K562 (cell line): Measurements from ENCODE around the gene DNASE1L1. TPM values are rescaled to one million over a fixed set of nuclear protein-coding genes. Genes with fewer than 3 reads are reported as not detected.

ENCODE experiments used
- CREB5 ChIP-seq: fragments of 250-450 bp; sonication (Bioruptor Pico); IDR thresholded peaks from 2 replicates; pipeline ENCODE4 v1.5.0; 2020; ENCODE audit warnings: mild to moderate bottlenecking
- ETV6 ChIP-seq, 3 experiments: fragments of 150-350 bp in 1 of 3; sonication (generic) in 1 of 3; formaldehyde crosslinking in 1 of 3; IDR thresholded peaks; 2 replicates each; pipeline versions ENCODE4 v1.6.1 to v1.8.0; 2014 to 2022; ENCODE audit warnings: borderline replicate concordance in 2 of 3, low read depth in 2 of 3, antibody characterized with exemption in 1 of 3, low read length in 1 of 3, mild to moderate bottlenecking in 1 of 3, missing genetic modification reagents in 1 of 3
- HBP1 ChIP-seq: fragments of 450-650 bp; formaldehyde crosslinking; IDR thresholded peaks from 2 replicates; pipeline ENCODE4 v1.4.0; 2022; ENCODE audit warnings: missing genetic modification characterization
- KLF1 ChIP-seq: fragments of 450-650 bp; IDR thresholded peaks from 2 replicates; pipeline ENCODE4 v1.6.1; 2016; ENCODE audit warnings: missing genetic modification characterization, missing compliant biosample characterization
- KLF13 ChIP-seq: fragments of 450-650 bp; IDR thresholded peaks from 2 replicates; pipeline ENCODE4 v1.6.1; 2016; ENCODE audit warnings: missing genetic modification characterization, low read depth, mild to moderate bottlenecking, missing compliant biosample characterization, moderate library complexity, borderline replicate concordance
- MCM2 ChIP-seq: fragments of 450-650 bp; IDR thresholded peaks from 2 replicates; pipeline ENCODE4 v1.6.1; 2017; ENCODE audit warnings: low read depth, mild to moderate bottlenecking
- MECOM ChIP-seq: fragments of 250-450 bp; sonication (Bioruptor Pico); IDR thresholded peaks from 2 replicates; pipeline ENCODE4 v1.8.0; 2022; ENCODE audit warnings: inconsistent platforms
- MTA1 ChIP-seq: fragments of 450-650 bp; IDR thresholded peaks from 2 replicates; pipeline ENCODE4 v1.6.1; 2017; ENCODE audit warnings: borderline replicate concordance
- MYC ChIP-seq, 2 experiments: fragments of 250-450 bp in 1 of 2; sonication (Bioruptor Pico) in 1 of 2; IDR thresholded peaks; 2 replicates each; pipeline versions ENCODE4 v1.5.1 to v1.6.1; 2012 to 2021; ENCODE audit warnings: low read depth in 2 of 2, borderline replicate concordance in 1 of 2, improper control_type of control experiment in 1 of 2, low read length in 1 of 2, mild to moderate bottlenecking in 1 of 2, moderate library complexity in 1 of 2
- NFIC ChIP-seq: fragments of 450-650 bp; IDR thresholded peaks from 2 replicates; pipeline ENCODE4 v1.6.1; 2017; ENCODE audit warnings: mild to moderate bottlenecking, inconsistent platforms
- NRF1 ChIP-seq, 2 experiments: fragments of 450-650 bp; IDR thresholded peaks in 1 of 2; conservative IDR thresholded peaks in 1 of 2; 2 replicates each; pipeline ENCODE4 v1.6.1; 2014; ENCODE audit warnings: mild to moderate bottlenecking in 2 of 2
- PHB ChIP-seq: fragments of 250-450 bp; sonication (Bioruptor Pico); IDR thresholded peaks from 2 replicates; pipeline ENCODE4 v1.5.0; 2021
- RAD51 ChIP-seq: fragments of 450-650 bp; IDR thresholded peaks from 2 replicates; pipeline ENCODE4 v1.7.1; 2016; ENCODE audit warnings: low read depth, mild to moderate bottlenecking, borderline replicate concordance
- RBFOX2 ChIP-seq: fragments of 200-400 bp; formaldehyde crosslinking; IDR thresholded peaks from 2 replicates; pipeline ENCODE4 v1.6.1; 2017; ENCODE audit warnings: low read depth, mild to moderate bottlenecking, low read length, moderate library complexity
- SMAD3 ChIP-seq: fragments of 450-650 bp; formaldehyde crosslinking; conservative IDR thresholded peaks from 2 replicates; pipeline ENCODE4 v1.4.0; 2020; ENCODE audit warnings: mild to moderate bottlenecking
- SP2 ChIP-seq: IDR thresholded peaks from 2 replicates; pipeline ENCODE4 v1.6.1; 2011; ENCODE audit warnings: mild to moderate bottlenecking, low read depth, low read length, moderate library complexity; ENCODE audit not compliant: poor library complexity, severe bottlenecking; ENCODE audit errors: extremely low read depth
- TAF15 ChIP-seq: fragments of 200-400 bp; formaldehyde crosslinking; IDR thresholded peaks from 2 replicates; pipeline ENCODE4 v1.6.1; 2017; ENCODE audit warnings: mild to moderate bottlenecking, low read depth, low read length, moderate library complexity
- TCFL5 ChIP-seq: fragments of 250-450 bp; sonication (Bioruptor Pico); conservative IDR thresholded peaks from 2 replicates; pipeline ENCODE4 v1.6.1; 2021; ENCODE audit warnings: mild to moderate bottlenecking, moderate library complexity, matching md5 sums
- YY1 ChIP-seq, 3 experiments: IDR thresholded peaks; 2 replicates each; pipeline ENCODE4 v1.6.1; 2011; ENCODE audit warnings: low read length in 2 of 3, mild to moderate bottlenecking in 2 of 3, moderate library complexity in 2 of 3, borderline replicate concordance in 1 of 3, control low read depth in 1 of 3, low read depth in 1 of 3; ENCODE audit not compliant: insufficient read depth in 3 of 3, insufficient replicate concordance in 2 of 3, control insufficient read depth in 1 of 3, insufficient read length in 1 of 3; ENCODE audit errors: extremely low read depth in 1 of 3
- ZC3H4 ChIP-seq: sonication (generic); formaldehyde crosslinking; IDR thresholded peaks from 2 replicates; pipeline ENCODE4 v1.9.0; 2021; ENCODE audit warnings: missing genetic modification reagents, borderline replicate concordance
- ZFP30 ChIP-seq: fragments of 250-450 bp; sonication (Bioruptor Pico); IDR thresholded peaks from 2 replicates; pipeline ENCODE4 v1.8.0; 2022; ENCODE audit warnings: moderate library complexity, mild to moderate bottlenecking, inconsistent platforms, borderline replicate concordance
- ZNF134 ChIP-seq: fragments of 250-450 bp; sonication (Bioruptor Pico); conservative IDR thresholded peaks from 2 replicates; pipeline ENCODE4 v1.4.0; 2020
- ZNF253 ChIP-seq: fragments of 250-450 bp; sonication (Bioruptor Pico); conservative IDR thresholded peaks from 2 replicates; pipeline ENCODE4 v1.6.1; 2021; ENCODE audit warnings: mild to moderate bottlenecking
- ZNF696 ChIP-seq: fragments of 250-450 bp; sonication (Bioruptor Pico); conservative IDR thresholded peaks from 2 replicates; pipeline ENCODE4 v1.4.0; 2020; ENCODE audit warnings: mild to moderate bottlenecking, moderate library complexity
- ZSCAN32 ChIP-seq: fragments of 450-650 bp; formaldehyde crosslinking; IDR thresholded peaks from 2 replicates; pipeline ENCODE4 v1.4.0; 2020; ENCODE audit warnings: mild to moderate bottlenecking, moderate library complexity
- polyA plus RNA-seq, 8 experiments: library from polyadenylated mRNA; depleted of rRNA in 4 of 8; stranded (reverse) in 5 of 8; unstranded in 3 of 8; fragments of >200 nt; fragmentation: Nextera tagmentation in 2 of 8; fragmentation: Illumina TruSeq in 1 of 8; extraction: Ambion mirVana in 2 of 8; extraction: Trizol in 1 of 8; gene quantifications; 2 replicates each; pipeline versions ENCODE4 v1.2.1 to v1.2.3, GENCODE V29; 2011 to 2014; ENCODE audit warnings: inconsistent platforms in 1 of 8, missing spikeins in 1 of 8
- total RNA-seq, 7 experiments: library from RNA; depleted of rRNA in 6 of 7; stranded (reverse); fragments of >200 nt in 6 of 7; fragmentation: Illumina TruSeq in 2 of 7; extraction: Trizol in 2 of 7; gene quantifications; 2 replicates each; pipeline versions ENCODE4 v1.2.1 to v1.2.3, GENCODE V29; 2011 to 2021; ENCODE audit warnings: low replicate concordance in 1 of 7

The DNASE1L1 gene
- total and polyA plus RNA-seq, 9 of the 15 experiments (the other 6 are each of a cell fraction or from before 2014, with no cell fraction given): 0.73 to 12.6 (median 7.9) TPM

DNA sequence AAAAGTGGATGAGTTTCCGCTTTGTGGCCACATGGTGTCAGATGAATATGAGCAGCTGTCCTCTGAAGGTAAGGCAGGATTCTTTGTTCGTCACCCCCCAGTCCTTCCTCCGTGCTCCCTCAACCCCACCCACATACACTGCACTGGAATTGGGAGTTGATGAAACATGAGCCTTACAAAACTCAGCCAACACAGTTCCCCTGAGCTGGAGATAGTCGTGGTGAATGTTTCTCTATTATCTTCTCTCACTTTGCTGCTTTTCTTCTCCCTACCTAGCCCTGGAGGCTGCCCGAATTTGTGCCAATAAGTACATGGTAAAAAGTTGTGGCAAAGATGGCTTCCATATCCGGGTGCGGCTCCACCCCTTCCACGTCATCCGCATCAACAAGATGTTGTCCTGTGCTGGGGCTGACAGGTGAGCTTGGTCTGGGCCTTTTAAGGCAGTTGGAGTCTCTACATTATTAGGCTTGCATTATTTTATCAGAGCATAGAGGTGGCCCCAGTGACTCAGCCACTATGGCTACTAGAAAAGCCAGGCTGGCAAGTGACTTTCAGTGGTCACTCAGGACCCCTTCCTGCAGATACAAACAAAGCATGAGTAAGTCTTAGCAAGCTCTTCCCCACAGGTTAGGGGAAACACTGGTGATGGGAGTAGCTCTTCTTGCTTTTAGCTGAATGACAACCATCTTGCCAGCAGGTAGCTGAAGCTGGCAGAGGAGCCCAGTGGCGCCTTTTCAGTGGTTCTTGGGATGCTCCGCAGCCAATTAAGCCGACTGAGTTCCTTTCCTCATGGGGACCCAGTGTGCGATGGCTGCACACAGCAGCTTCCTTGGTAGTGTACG lies 9.3 kb downstream of the DNASE1L1 start (continued):
- TF ChIP-seq ZNF134 (CRISPR knock-in tag): no peak
- peak; percentile 31; the same call in 1 of the 2 replicates for TF ChIP-seq ZC3H4 (CRISPR knock-in tag)
- TF ChIP-seq ZNF696 (CRISPR knock-in tag): no peak
- TF ChIP-seq PHB (CRISPR knock-in tag): no peak
- no peak for TF ChIP-seq NFIC
- TF ChIP-seq TCFL5: no peak
- TF ChIP-seq MECOM: no peak
- TF ChIP-seq YY1 (IDR thresholded peaks at IDR 0.05; ENCODE audit: borderline replicate concordance in 1 of 3, control insufficient read depth in 1 of 3, extremely low read depth in 1 of 3, insufficient read depth in 3 of 3, insufficient read length in 1 of 3, insufficient replicate concordance in 2 of 3, low read depth in 1 of 3, low read length in 2 of 3): peak in 1 of 3 experiments; percentile 55
- no peak for TF ChIP-seq RAD51
- no peak for TF ChIP-seq NRF1 (conservative IDR thresholded peaks at IDR 0.05 in 1 of 2, IDR thresholded peaks at IDR 0.05 in 1 of 2)
- no peak for TF ChIP-seq MCM2
- TF ChIP-seq ZSCAN32: no peak
- no peak for TF ChIP-seq RBFOX2
- no peak for TF ChIP-seq MTA1
- no peak for TF ChIP-seq SP2
- no peak for TF ChIP-seq SMAD3
- TF ChIP-seq HBP1: no peak
- TF ChIP-seq MYC (IDR thresholded peaks at IDR 0.05; ENCODE audit: low read depth, low read length): no peak
- no peak for TF ChIP-seq MYC (CRISPR knock-in tag; IDR thresholded peaks at IDR 0.05; ENCODE audit: borderline replicate concordance, low read depth)
- TF ChIP-seq KLF13 (tag): no peak
- TF ChIP-seq KLF1: no peak
- TF ChIP-seq CREB5 (CRISPR knock-in tag): no peak
- TF ChIP-seq TAF15: no peak
- TF ChIP-seq ZFP30: no peak
- TF ChIP-seq ZNF253 (CRISPR knock-in tag): no peak
- TF ChIP-seq ETV6 (IDR thresholded peaks at IDR 0.05; ENCODE audit: borderline replicate concordance in 1 of 2, low read depth in 2 of 2, low read length in 1 of 2): no peak
- TF ChIP-seq ETV6 (CRISPR knock-in tag; IDR thresholded peaks at IDR 0.05; ENCODE audit: borderline replicate concordance): no peak
